ENCODE measurements around the gene ELP2. TPM values are rescaled to one million over a fixed set of nuclear protein-coding genes. Genes with fewer than 3 reads are reported as not detected.

The ELP2 gene
- total and polyA plus RNA-seq, 8 donors, result 35.1 to 73.3 (median 50.3) TPM

GRCh38 chr18:36096955-36097354 is 32.7 kb upstream of the ELP2 start:
- intact Hi-C loops (cut with DNase I), result loop anchor here in 1 of 3 donors (10.0 kb wide), 1 partner anchor 188 kb away; no protein-coding TSS in a partner anchor
- Histone ChIP-seq H3K9me3 (no peaks in the 10 kb centered on the region), H3K4me3 (no peak overlapping the region), H3K36me3 (no peaks in the 10 kb centered on the region), H3K27ac (no peak overlapping the region), H3K4me1 (no peaks in the 10 kb centered on the region), H3K27me3 (no peaks in the 10 kb centered on the region)
- no peak for ATAC-seq
- TF ChIP-seq CTCF (IDR thresholded peaks at IDR 0.05), result no peak
- no peak for DNase-seq
- no peak for FAIRE-seq

GRCh38 chr18:36099311-36099710 is 30.4 kb upstream of the ELP2 start:
- FAIRE-seq (no peak), ATAC-seq (no peak), DNase-seq (no peak)
- Histone ChIP-seq H3K27me3 (no peaks in the 10 kb centered on the region), H3K36me3 (no peaks in the 10 kb centered on the region), H3K9me3 (no peaks in the 10 kb centered on the region), H3K4me3 (no peak overlapping the region), H3K27ac (no peak overlapping the region), H3K4me1 (no peaks in the 10 kb centered on the region)
- no peak for TF ChIP-seq CTCF (IDR thresholded peaks at IDR 0.05)
- intact Hi-C loops (cut with DNase I), result loop anchor here in 1 of 3 donors (10.0 kb wide), 1 partner anchor 185 kb away; no protein-coding TSS in a partner anchor

GRCh38 chr18:36101943-36102342 is 27.8 kb upstream of the ELP2 start:
- Histone ChIP-seq H3K4me3 (no peak overlapping the region), H3K4me1 (no peaks in the 10 kb centered on the region), H3K36me3 (no peaks in the 10 kb centered on the region), H3K27me3 (no peaks in the 10 kb centered on the region), H3K27ac (no peak overlapping the region), H3K9me3 (no peaks in the 10 kb centered on the region)
- no peak for TF ChIP-seq CTCF (IDR thresholded peaks at IDR 0.05)
- DNase-seq (no peak), FAIRE-seq (no peak), ATAC-seq (no peak)
- WGBS, 2 donors, result 90 to 91% methylated on average over 7 of the region's 7 CpGs
- intact Hi-C loops (cut with DNase I), result no loop called here

GRCh38 chr18:36104749-36105148 is 24.9 kb upstream of the ELP2 start:
- no peak for ATAC-seq
- no peak for TF ChIP-seq CTCF (IDR thresholded peaks at IDR 0.05)
- WGBS, 2 donors, result 84 to 90% methylated on average over 2 of the region's 2 CpGs
- Histone ChIP-seq H3K4me1 (peaks cover 0 to 8% (median 7%) of the 10 kb centered on the region in 3 donors), H3K9me3 (no peaks in the 10 kb centered on the region), H3K27ac (no peak overlapping the region), H3K36me3 (no peaks in the 10 kb centered on the region), H3K4me3 (no peak overlapping the region), H3K27me3 (no peaks in the 10 kb centered on the region)
- intact Hi-C loops (cut with DNase I), result no loop called here
- no peak for DNase-seq
- FAIRE-seq, result no peak

GRCh38 chr18:36107477-36107876 is 22.2 kb upstream of the ELP2 start:
- no peaks in the 10 kb centered on the region for H3K9me3 ChIP-seq
- H3K4me3 ChIP-seq, result no peak overlapping the region
- H3K4me1 ChIP-seq, result peaks cover 0 to 8% (median 7%) of the 10 kb centered on the region in 3 donors
- H3K36me3 ChIP-seq, result no peaks in the 10 kb centered on the region
- TF ChIP-seq CTCF (IDR thresholded peaks at IDR 0.05), result no peak
- ATAC-seq (no peak), FAIRE-seq (no peak), DNase-seq (no peak)
- no peaks in the 10 kb centered on the region for H3K27me3 ChIP-seq
- intact Hi-C loops (cut with DNase I), result no loop called here
- no peak overlapping the region for H3K27ac ChIP-seq
